Mesodermal cell (in vitro differentiated cells): ENCODE measurements around the gene JAML.

Experiments used
- H3K27ac ChIP-seq: 2 replicates; pipeline ENCODE4 v1.7.0; 2013; ENCODE audit warnings: mild to moderate bottlenecking, low read depth, low read length, moderate library complexity; ENCODE audit not compliant: severe bottlenecking
- H3K36me3 ChIP-seq: 2 replicates; pipeline ENCODE4 v1.7.1; 2013; ENCODE audit warnings: mild to moderate bottlenecking, low read length, moderate library complexity; ENCODE audit not compliant: control insufficient read depth, insufficient read depth
- H3K4me1 ChIP-seq: one replicate; pipeline ENCODE4 v1.7.1; 2013; ENCODE audit warnings: mild to moderate bottlenecking, low read length; ENCODE audit not compliant: insufficient read depth, control insufficient read depth, poor library complexity, severe bottlenecking
- H3K4me3 ChIP-seq: 2 replicates; pipeline ENCODE4 v1.7.0; 2013; ENCODE audit warnings: low read length, control low read depth, mild to moderate bottlenecking; ENCODE audit not compliant: insufficient read depth, poor library complexity, severe bottlenecking; ENCODE audit errors: extremely low read depth
- H3K9me3 ChIP-seq: 2 replicates; pipeline ENCODE4 v1.7.1; 2013; ENCODE audit warnings: mild to moderate bottlenecking, low read length, moderate library complexity; ENCODE audit not compliant: control insufficient read depth
- WGBS, 2 experiments: methylation state at CpG; one replicate each; pipeline ENCODE4 v1.1.5; 2013; ENCODE audit warnings: missing lambda C conversion rate in 2 of 2; ENCODE audit not compliant: insufficient coverage in 2 of 2; 5-methylcytosine and 5-hydroxymethylcytosine counted together

The JAML gene

DNA sequence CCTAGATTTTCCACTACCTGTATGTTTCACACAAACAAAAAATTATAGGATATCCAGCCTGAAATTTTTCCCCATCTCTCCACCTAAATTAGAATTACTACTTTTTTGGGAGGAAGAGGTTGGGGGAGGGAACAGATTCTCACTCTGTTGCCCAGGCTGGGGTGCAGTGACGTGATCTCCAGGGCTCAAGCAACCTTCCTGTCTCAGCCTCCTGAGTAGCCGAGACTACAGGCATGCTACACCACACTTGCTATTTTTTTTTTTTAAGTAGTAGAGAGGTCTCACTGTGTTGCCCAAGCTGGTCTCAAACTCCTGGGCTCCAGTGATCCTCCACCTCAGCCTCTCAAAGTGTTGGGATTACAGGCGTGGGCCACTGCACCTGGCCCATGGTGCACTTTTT lies 9.5 kb downstream of the JAML start:
- Histone ChIP-seq H3K27ac (no peak overlapping the region), H3K4me3 (no peak overlapping the region), H3K9me3 (no peaks in the 10 kb centered on the region), H3K4me1 (peaks cover 10% of the 10 kb centered on the region), H3K36me3 (no peaks in the 10 kb centered on the region)
- WGBS, 2 experiments = no CpG with 5 or more reads among the region's 3 CpGs

DNA sequence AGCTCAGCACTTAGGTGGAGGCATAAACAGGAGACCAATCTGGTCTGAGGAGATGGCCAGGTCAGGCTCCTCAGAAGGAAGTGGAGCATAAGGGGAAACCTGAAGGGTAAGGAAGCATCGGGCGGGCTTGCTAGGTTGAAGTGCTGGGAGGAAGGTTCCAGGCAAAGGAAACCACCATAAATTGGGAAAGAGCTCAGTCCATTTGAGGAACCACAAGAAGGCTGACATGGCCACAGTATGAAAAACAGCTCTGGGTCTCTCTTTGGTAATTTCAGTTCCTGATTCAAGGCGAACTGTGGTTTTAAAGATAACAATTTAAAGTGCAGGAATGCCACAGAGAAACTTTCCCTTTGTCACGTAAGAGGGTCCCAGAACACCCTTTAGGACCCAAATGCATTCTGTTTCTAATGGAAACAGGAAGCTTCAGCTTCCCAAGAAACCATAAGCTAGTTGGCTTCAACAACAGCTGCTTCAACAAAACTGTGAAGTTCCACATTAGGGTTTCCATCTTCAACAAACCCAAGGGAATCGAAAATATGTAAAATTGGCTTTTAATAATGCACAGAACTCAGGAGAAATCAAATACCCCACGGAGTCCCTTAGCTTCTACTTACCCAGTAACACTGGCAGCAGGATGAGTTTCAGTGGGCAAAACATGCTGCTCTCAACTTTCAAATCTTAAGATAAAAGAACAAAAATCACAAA lies 10.4 kb downstream of the JAML start:
- Histone ChIP-seq H3K27ac (no peak overlapping the region), H3K4me3 (no peak overlapping the region), H3K9me3 (no peaks in the 10 kb centered on the region), H3K4me1 (peaks cover 10% of the 10 kb centered on the region), H3K36me3 (no peaks in the 10 kb centered on the region)
- 85 to 93% methylated on average over 2 to 4 of the region's 6 CpGs for WGBS, 2 experiments

DNA sequence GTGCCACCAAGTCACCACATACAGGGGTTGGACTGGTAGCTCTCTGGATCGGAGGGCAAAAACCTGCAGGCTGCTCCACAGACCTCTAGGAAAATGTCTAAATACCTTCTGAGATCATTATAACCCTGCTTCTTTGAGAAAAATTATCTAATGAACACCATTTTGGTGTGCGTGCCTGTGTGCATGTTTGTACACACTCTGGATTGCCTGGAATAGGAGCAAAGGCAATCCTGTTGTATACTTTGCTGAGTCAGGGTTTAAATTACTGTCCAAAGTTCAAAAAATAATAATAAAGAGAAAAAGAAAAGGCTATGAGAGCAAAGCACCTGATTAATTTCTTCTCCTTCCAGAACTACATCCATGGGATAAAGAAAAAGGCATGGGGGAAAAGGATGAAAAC lies 11.0 kb downstream of the JAML start:
- Histone ChIP-seq H3K36me3 (no peaks in the 10 kb centered on the region), H3K4me1 (peaks cover 10% of the 10 kb centered on the region), H3K9me3 (no peaks in the 10 kb centered on the region), H3K4me3 (no peak overlapping the region), H3K27ac (no peak overlapping the region)
- WGBS, 2 experiments = 80 to 100% methylated on average over 1 of the region's 2 CpGs

DNA sequence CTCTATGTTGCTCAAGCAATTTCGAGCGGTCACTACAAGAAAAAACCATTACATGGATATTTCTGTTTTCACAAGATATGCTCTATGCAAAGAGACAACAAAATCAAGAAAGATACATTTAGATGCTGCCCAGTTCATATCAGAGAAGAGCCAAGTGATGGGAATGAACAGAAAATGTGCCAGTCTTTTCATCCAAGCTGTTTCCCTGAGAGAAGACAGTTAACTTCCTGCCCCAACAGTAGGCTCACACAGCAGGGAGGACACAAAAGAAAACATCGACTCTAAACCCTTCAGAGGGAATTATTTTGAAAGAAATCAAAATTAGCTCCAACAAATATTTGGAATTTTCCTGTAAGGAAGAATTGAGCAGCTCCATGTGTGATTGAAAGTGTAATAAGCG lies 11.6 kb downstream of the JAML start:
- WGBS, 2 experiments = 83 to 86% methylated on average over 1 to 3 of the region's 4 CpGs
- no peaks in the 10 kb centered on the region for H3K36me3 ChIP-seq
- H3K4me3 ChIP-seq = no peak overlapping the region
- H3K27ac ChIP-seq = no peak overlapping the region
- peaks cover 10% of the 10 kb centered on the region for H3K4me1 ChIP-seq
- no peaks in the 10 kb centered on the region for H3K9me3 ChIP-seq

GRCh38 chr11:118212781-118213191 lies 12.0 kb downstream of the JAML start:
- 42 to 90% methylated on average over 2 of the region's 2 CpGs for WGBS, 2 experiments
- H3K9me3 ChIP-seq = no peaks in the 10 kb centered on the region
- H3K36me3 ChIP-seq = no peaks in the 10 kb centered on the region
- peaks cover 10% of the 10 kb centered on the region for H3K4me1 ChIP-seq
- H3K27ac ChIP-seq = no peak overlapping the region
- no peak overlapping the region for H3K4me3 ChIP-seq

DNA sequence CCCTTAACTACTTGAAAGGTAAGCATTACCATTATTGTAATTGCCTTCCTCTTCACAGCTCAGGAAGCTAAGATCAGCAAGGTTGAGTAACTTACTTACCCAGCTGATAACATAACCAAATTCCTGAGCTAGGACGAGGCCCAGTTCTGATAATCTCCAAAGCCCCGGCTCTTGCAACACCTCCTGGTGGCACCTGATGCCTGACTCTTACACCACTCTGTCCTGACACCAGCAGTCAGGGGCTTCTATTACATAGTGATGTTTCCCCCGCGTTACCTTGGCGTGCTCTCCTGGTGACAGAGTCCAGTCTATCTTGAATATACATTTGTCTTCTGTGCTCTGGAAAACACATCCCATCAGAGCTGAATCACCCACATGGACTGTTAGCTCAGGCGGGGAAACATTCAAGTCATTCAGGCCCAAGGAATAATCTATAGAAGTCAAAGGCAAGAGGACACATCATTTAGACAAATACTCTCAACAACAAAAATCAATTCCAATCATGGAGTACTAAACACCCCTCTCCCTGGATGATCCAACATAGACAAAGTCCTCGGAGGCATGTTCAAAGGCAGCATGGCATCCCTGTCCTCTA lies 12.6 kb downstream of the JAML start:
- Histone ChIP-seq H3K4me3 (no peak overlapping the region), H3K4me1 (peaks cover 10% of the 10 kb centered on the region), H3K9me3 (no peaks in the 10 kb centered on the region), H3K36me3 (no peaks in the 10 kb centered on the region), H3K27ac (no peak overlapping the region)
- WGBS, 2 experiments = 81 to 85% methylated on average over 7 of the region's 7 CpGs

GRCh38 chr11:118211006-118211405 lies 13.8 kb downstream of the JAML start:
- Histone ChIP-seq H3K36me3 (no peaks in the 10 kb centered on the region), H3K4me3 (no peak overlapping the region), H3K27ac (no peak overlapping the region), H3K4me1 (peaks cover 6% of the 10 kb centered on the region), H3K9me3 (no peaks in the 10 kb centered on the region)
- WGBS, 2 experiments = 0 to 60% methylated on average over 1 of the region's 6 CpGs

DNA sequence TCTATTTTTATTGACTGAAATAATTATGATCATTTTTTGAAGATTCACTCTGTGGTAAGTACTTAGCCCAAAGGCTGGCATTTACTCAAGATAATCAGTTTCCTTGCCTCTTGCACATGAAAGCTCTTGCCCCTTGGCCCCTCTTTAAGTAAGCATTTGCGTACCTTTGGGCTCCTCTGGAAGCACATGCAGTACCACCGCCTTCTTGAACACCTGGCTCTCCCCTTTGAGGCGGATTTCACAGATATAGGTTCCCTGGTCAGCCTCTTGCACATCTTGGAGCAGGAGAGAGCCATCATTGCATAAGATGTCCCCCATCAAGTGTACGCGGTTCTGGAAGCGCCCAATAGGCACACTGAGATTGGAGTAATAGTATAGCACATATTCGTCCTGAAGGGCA lies 14.5 kb downstream of the JAML start:
- Histone ChIP-seq H3K4me3 (no peak overlapping the region), H3K27ac (no peak overlapping the region)

DNA sequence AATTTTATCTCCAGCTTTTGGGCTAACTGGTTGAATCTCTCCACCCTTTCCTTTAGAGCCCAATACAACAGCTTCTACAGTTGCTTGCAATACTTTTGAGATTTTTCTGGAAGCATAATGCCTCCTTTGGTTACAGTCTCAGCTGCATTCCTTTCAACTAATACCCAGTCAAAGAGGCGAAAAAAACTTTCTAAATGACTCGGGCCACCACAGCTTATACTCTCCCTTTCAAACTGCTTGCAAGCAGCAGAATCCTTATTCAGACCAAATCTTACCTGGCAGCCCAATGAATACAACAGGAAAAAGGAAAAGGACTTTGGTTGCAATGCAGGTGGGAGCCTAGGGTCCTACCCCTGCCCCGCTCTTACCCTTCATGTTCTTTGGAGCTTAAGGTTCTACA lies 15.8 kb downstream of the JAML start:
- Histone ChIP-seq H3K27ac (no peak overlapping the region), H3K36me3 (no peaks in the 10 kb centered on the region), H3K4me1 (peaks cover 6% of the 10 kb centered on the region), H3K9me3 (no peaks in the 10 kb centered on the region), H3K4me3 (no peak overlapping the region)
- 69 to 88% methylated on average over 1 to 2 of the region's 3 CpGs for WGBS, 2 experiments

More for the DNA sequence above, 14.5 kb downstream of the JAML start:
- Histone ChIP-seq H3K9me3 (no peaks in the 10 kb centered on the region), H3K36me3 (no peaks in the 10 kb centered on the region), H3K4me1 (peaks cover 6% of the 10 kb centered on the region)
- 91 to 95% methylated on average over 7 of the region's 7 CpGs for WGBS, 2 experiments

GRCh38 chr11:118207079-118207478 lies 17.7 kb downstream of the JAML start:
- WGBS, 2 experiments = no CpG with 5 or more reads among the region's 2 CpGs
- H3K27ac ChIP-seq = no peak overlapping the region

DNA sequence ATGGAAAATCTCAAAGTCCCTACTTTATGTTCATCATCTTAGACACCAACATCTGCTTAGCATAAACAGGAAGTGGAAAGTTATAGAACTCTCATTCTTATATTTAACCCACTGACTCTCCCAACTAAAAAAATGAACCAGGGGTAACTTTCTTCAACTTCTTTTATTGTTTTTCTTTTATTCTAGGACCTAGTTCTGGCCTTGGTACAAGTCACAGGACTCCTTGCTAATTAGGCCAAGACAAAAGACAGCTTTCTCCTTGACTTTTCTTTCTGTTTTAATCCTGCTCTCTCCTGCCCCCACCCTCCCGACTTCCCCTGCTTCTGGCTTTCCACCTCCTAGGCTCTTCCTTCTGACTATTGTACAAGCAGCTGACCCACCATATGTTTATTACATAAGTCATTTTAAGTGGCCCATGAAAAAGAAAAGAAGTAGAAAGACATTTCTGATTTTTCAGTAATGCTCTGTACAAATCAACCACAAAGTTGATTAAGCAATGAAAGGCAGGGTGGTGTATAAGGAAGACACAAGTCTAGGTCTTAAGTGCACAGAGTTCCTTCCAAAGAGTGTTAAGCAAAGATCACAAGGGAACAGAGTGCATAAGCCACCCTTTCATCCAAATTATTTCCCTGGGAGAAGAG lies 18.3 kb downstream of the JAML start:
- Histone ChIP-seq H3K27ac (no peak overlapping the region), H3K4me1 (peaks cover 6% of the 10 kb centered on the region), H3K9me3 (no peaks in the 10 kb centered on the region), H3K36me3 (no peaks in the 10 kb centered on the region), H3K4me3 (no peak overlapping the region)
- WGBS, 2 experiments = 86% methylated on average over 1 of the region's 1 CpG; no CpG with 5 or more reads in 1 of the 2 experiments

More at GRCh38 chr11:118207079-118207478, 17.7 kb downstream of the JAML start:
- Histone ChIP-seq H3K4me1 (peaks cover 6% of the 10 kb centered on the region), H3K36me3 (no peaks in the 10 kb centered on the region), H3K4me3 (no peak overlapping the region), H3K9me3 (no peaks in the 10 kb centered on the region)
